ENCODE data around the gene ANTXRL.

GRCh38 chr10:46312953-46313352 lies 26.2 kb downstream of the ANTXRL start:
- TF ChIP-seq CTCF (IDR thresholded peaks at IDR 0.05) (no peak), RAD21 (conservative IDR thresholded peaks at IDR 0.05 in 1 of 2, IDR thresholded peaks at IDR 0.05 in 1 of 2) (no peak), HOXB13 (CRISPR knock-in tag; IDR thresholded peaks at IDR 0.05; ENCODE audit: low read depth) (no peak)
